Measurements from ENCODE around the gene KIF5A.
"Not testable (repeated sequence)": the region's sequence is repeated elsewhere in the genome, so short reads cannot be mapped to it uniquely, and the experiment has no call there.

KIF5A gene

GRCh38 chr12:57558864-57559263 is 9.0 kb downstream of the KIF5A start:
- DNase-seq (ENCODE audit: low read depth), result no peak

- no peak for DNase-seq (ENCODE audit: low read depth)
Measured at GRCh38 chr12:57560516-57560915, 10.7 kb downstream of the KIF5A start.

- not testable (repeated sequence) for DNase-seq (ENCODE audit: low read depth)
Measured at GRCh38 chr12:57561117-57561516, 11.3 kb downstream of the KIF5A start.

GRCh38 chr12:57563358-57563757 is 13.5 kb downstream of the KIF5A start:
- no peak for DNase-seq (ENCODE audit: low read depth)

- DNase-seq (ENCODE audit: low read depth), result no peak
Measured at GRCh38 chr12:57564178-57564740, 14.4 kb downstream of the KIF5A start.

GRCh38 chr12:57568838-57569237 is 19.0 kb downstream of the KIF5A start:
- DNase-seq (ENCODE audit: low read depth), result no peak

GRCh38 chr12:57569858-57570257 is 20.0 kb downstream of the KIF5A start:
- no peak for DNase-seq (ENCODE audit: low read depth)

GRCh38 chr12:57570438-57570837 is 20.6 kb downstream of the KIF5A start:
- not testable (repeated sequence) for DNase-seq (ENCODE audit: low read depth)

GRCh38 chr12:57571926-57572762 is 22.3 kb downstream of the KIF5A start:
- no peak for DNase-seq (ENCODE audit: low read depth)

GRCh38 chr12:57574795-57575194 is 25.0 kb downstream of the KIF5A start:
- no peak for DNase-seq (ENCODE audit: low read depth)

GRCh38 chr12:57575771-57576612 is 26.1 kb downstream of the KIF5A start:
- DNase-seq (ENCODE audit: low read depth), result no peak

GRCh38 chr12:57576613-57577160 is 26.8 kb downstream of the KIF5A start:
- no peak for DNase-seq (ENCODE audit: low read depth)

- DNase-seq (ENCODE audit: low read depth), result no peak
Measured at GRCh38 chr12:57577981-57578758, 28.3 kb downstream of the KIF5A start.

- no peak for DNase-seq (ENCODE audit: low read depth)
Measured at GRCh38 chr12:57579011-57579410, 29.2 kb downstream of the KIF5A start.

GRCh38 chr12:57579677-57580465 is 30.0 kb downstream of the KIF5A start:
- DNase-seq (ENCODE audit: low read depth), result no peak

GRCh38 chr12:57580466-57580795 is 30.6 kb downstream of the KIF5A start:
- DNase-seq (ENCODE audit: low read depth), result no peak

- no peak for DNase-seq (ENCODE audit: low read depth)
Measured at GRCh38 chr12:57581802-57582201, 32.0 kb downstream of the KIF5A start.

GRCh38 chr12:57582440-57582839 is 32.6 kb downstream of the KIF5A start:
- no peak for DNase-seq (ENCODE audit: low read depth)

GRCh38 chr12:57583008-57583831 is 33.4 kb downstream of the KIF5A start:
- DNase-seq (ENCODE audit: low read depth), result peak; percentile 52

- no peak for DNase-seq (ENCODE audit: low read depth)
Measured at GRCh38 chr12:57584050-57584449, 34.2 kb downstream of the KIF5A start.
